ENCODE measurements around the gene GPR89A.
A peak's percentile ranks its signal among the peaks of the same experiment; 100 is the strongest.
"Not testable (repeated sequence)": the region's sequence is repeated elsewhere in the genome, so short reads cannot be mapped to it uniquely, and the experiment has no call there.

GPR89A gene

DNA sequence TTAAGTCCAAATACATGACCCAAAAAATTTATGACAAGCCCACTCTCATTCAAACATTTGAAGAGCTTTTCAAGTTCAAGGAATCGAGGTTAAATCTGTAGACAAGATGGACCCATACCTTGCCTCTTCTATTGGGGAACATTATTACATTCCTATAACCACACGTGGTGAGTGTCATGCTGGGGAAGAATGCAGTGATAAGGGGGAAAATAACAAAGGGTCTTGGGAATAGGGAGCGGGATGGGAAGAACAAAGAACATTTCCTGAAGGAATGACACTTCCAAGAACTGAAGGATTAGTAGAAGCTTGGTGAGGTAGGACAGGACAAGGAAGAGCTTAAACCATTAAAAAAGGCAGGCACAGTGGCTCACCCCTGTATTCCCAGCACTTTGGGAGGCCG lies 80.5 kb downstream of the GPR89A start:
- DNase-seq = no peak

DNA sequence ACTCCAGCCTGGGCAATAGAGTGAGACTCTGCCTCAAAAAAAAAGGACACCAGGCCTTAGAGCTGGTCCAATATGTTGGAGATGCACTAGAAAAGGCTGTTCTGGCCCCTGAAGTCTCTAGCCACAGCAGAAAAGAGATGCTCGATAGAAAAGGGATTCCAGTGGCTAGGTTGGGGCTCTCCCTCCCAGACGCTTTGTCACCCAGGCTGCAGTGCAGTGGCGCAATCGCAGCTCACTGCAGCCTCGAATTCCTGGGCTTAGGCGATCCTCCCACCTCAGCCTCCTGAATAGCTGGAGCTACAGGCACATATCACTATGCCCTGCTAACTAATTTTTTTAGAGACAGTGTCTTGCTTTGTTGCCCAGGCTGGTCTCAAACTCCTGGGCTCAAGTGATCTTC lies 81.1 kb downstream of the GPR89A start:
- no peak for DNase-seq

DNA sequence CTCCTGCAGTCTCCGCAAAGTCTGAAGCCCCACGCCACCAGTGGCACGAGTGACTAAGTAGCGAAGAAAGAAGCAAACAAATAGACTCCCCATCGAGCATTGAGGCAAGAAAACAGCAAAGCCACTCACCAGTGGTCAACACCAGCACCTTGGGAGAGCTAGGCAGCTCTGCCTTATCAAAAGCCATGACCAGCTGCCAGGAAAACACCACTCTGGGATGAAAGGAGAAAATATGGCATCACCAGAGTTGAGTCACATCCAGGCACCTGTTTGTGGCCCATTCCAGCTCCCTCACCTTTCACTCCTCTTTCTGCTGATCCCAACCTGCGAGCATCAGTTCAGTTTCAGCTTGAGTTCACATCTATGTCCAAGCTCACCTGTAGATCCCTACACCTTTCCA lies 82.1 kb downstream of the GPR89A start:
- DNase-seq = no peak

DNA sequence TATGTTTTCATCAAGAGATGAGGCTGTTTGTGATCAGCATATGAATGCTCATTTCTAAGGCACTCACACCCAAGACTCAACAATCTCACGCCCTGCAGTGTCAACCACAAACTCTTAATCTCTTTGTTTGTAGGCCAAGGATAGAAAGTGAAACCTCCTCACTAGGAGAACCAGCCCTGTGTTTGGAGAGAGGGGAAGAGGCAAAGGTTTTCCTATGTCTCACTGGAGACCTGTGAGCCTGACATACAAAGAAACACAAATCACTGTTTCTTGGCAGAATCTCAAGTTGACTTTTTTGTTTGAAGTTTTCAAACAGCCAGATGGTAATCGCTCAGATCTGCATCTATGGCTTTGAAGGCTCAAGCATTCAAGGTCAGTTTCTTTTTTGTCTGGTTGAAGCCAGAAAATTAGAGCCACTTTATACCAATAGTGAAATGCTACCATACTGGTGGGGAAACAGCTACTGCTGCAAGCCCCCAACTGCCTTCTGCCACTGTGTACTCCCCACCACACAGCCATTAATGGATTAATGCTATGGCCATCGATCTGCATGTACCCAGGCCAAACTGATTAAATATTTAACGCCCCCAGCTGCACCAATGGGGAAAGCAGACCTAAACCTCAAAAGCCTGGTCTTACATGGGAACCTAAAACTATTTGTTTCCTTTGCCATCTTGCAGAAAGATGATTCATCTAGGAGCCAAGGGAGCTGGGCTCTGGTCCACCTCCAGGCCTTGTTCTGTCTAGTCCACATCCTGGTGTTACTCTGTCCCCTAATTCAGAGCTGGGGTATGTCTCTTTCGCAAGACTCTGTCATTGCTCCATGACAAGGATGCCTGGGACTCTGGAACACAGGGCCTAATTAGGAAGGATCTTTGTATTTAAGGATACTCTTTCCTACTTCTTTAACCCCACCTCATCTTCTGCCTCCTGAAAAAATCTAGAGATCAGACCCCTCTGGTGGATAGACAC lies 83.1 kb downstream of the GPR89A start:
- peak; percentile 32 for DNase-seq

DNA sequence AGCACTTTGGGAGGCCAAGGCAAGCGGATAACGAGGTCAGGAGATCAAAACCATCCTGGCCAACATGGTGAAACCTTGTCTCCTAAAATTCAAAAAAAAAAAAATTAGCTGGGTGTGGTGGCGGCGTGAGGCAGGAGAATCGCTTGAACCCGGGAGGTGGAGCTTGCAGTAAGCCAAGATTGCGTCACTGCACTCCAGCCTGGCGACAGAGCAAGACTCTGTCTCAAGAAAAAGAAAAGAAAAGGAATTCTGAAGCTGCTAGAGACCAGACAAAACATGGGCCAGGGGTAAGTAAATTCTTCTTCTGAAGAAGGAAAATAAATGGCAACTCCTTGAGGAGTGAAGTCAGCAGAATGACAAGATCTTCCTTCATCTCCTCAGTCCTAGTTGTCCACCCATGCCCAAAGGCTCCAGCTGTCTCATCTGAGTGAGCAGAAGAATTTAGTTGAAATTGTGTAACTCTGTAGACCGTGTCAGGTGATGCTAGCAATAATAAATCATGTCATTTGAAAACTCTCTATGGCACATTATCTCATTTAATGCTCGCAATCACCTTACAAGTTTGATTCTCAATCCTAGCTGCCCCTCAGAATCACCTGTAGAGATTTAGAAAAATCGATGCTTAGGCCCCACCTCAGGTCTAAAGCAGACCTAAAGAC lies 85.1 kb downstream of the GPR89A start:
- no peak for DNase-seq

DNA sequence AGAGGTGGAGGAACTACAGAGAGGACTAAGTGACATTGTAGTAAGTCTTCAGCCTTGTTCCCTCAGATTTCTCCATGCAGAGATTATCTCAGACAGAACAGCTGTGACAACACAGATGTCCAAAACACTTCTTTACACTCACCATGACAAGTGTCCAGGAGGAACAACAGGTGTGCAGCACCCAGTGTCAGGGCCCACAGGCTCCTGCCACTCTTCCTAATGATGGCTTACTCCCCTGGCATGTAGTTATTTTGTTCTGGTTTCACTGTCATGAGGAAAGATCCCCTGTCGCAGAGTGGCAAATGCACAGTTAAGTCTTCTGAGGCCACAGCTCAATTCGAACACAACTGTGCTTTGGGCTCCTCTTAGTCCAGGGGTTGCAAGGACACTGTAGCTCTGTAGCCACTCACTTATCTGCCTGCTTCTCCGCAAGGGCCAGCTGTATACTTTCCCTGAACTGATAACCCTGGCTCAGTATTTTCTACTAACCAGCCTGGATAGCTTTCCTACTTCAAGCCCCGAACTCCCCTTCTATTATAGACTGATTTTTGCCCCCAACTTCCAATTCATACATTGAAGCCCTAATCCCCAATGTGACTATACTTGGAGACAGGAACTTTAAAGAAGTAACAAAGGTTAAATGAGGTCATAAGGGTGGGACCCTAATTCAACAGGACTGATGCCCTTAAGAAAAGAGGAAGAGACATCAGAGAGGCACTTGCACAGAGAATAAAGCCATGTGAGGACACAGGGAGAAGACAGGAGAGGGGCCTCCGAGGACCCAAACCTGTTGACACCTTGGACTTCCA lies 88.2 kb downstream of the GPR89A start:
- no peak for DNase-seq

DNA sequence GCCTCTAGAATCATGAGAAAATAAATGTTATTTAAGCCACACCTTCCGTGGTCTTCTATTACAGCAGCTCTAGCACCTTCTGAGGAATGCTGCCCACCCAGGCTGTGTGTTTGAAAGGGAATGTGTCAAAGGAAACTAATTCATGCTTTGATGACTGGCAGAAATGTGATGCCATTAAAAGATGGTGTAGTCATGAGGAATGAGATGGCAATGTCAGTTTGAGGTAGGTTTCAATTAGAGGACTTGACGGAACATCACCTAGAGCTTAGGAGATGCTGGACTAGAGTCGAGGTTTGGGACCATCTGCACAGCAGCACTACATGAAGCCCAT lies 88.8 kb downstream of the GPR89A start:
- DNase-seq = no peak

DNA sequence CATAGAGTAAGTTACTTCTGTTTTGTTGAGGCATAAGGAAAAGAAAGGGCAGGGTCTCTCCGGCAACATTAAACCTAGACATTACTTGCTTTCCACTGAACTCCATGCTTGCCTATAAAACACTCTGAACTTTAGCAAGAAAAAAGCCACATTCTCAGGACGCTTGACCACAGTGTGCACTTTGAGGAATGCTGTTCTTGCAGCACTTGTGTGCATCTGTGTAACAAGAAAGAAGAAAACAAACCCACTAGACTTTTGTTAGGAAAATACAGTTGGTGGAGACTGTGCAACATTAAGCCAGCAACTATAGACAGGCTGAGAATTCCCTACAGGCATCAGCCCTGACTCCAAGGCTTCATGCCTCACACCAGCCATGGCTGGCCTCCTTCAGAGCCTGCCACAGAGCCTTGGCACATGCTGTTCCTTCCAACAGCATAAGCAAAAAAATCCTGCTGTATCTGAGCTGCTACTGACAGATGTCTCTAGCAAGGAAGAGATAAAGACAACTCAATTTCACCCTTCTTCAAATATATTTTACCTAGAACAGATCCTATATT lies 93.6 kb downstream of the GPR89A start:
- DNase-seq = no peak

DNA sequence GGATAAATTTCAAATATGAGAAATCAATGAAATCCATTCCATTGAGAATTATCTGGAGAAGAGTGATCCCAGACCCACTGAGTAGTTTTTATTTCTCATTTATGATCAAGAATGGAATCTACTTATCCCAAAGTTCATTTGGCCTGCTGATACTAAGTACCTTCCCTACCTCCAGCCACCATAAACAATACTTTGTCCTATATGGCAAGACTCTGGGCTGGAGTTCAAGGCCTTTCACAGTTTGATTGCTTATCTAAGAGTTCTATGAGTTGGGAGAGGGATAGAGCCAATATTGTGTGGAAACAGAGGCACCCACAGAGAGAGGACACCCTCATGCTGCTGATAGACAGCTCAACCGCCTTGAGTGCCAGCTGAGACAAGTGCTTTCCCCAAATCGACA lies 94.3 kb downstream of the GPR89A start:
- DNase-seq = no peak

DNA sequence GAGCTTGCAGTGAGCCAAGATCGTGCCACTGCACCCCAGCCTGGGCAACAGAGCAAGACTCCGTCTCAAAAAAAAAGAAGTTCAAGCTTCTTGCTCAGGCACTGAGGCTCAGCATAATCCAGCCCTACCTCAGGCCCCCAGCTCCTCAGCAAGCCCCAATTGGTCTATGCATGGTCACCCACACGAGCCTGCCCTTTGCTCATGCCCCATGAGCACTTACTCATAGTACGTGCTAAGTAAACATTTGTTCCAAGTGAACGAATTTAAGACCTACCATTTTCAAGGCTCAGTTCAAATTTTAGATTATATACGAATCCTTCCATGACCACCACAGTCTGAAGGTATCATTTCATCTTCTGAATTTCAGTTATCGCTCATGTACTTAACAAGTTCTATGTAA lies 95.0 kb downstream of the GPR89A start:
- no peak for DNase-seq

DNA sequence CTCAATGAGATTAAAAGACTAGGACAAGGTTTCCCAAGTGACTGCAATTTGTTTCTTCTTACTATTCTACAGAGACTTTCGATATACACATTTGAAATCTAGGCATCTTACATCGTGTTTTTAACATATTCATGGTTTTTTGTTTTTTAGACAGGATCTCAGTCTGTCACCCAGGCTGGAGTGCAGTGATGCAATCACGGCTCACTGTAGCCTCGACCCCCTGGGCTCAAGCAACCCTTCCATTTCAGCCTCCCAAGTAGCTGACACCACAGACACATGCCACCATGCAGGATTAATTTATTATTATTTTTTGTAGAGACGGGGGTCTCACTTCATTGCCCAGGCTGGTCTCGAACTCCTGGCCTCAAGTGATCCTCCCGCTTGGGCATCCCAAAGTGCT lies 97.8 kb downstream of the GPR89A start:
- no peak for DNase-seq

DNA sequence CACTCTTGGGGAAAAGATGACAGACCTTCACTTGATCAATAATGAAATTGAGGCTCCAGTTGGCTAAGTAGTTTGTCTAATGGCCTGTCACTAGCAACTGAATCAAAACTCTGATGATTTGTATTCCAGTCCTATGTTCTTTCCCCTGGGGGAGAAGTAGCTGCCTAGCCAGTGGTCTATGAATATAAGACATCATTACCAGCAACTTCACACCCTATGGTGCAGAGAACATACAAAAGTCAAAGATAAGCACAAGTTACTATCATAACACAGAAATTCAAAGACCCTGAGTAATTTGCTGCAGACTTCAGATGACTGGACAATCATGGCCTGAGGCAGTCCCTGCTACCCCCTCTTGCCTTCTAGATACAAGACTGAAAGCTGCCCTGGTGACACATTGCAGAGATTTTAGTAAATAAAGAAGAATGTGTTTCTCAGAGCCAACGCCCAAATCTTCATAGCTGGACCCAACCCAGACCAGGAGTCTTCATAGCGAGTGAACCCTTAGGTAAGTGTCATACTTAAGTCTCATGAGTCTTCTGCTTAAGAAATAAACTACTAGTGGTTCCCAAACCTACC lies 98.4 kb downstream of the GPR89A start:
- no peak for DNase-seq

DNA sequence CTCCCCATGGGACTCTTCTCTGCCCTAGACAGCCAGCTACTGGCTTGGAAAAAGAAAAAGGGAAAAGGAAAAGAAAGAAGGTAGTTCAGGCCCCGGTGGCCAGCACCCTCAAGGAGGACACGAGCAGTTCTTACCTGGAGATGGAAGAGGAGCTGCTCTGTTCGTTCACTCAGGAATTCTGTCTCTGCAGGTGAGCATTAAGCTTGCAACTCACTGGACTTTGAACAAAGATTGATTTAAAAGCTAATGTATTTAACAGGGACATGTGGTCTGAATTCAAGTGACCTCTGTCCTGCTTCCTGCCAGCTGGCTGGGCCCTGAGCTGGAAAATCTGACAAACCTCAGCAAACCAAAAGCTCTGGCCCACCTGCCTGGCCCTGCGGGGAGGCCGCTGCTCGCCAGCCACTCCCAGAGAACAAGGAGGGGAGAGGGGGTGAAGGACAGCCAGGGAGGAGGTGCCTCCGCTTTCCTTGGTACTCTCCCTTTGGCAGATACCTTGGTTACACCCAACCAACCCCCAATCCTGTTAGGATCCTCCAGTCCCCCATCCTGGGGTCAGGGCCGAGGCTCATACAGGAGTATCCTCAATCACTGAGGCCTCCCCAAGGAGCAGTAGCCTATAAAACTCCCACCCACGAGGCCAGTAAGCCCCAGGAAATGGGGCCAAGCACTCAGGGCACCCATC lies 99.5 kb downstream of the GPR89A start, which contains the start of gene PDZK1:
TSS of gene PDZK1 (minus strand) at position 186 of the 685 bp plus-strand sequence. CDS start 19,347 bp downstream, outside the sequence.
- DNase-seq = no peak

DNA sequence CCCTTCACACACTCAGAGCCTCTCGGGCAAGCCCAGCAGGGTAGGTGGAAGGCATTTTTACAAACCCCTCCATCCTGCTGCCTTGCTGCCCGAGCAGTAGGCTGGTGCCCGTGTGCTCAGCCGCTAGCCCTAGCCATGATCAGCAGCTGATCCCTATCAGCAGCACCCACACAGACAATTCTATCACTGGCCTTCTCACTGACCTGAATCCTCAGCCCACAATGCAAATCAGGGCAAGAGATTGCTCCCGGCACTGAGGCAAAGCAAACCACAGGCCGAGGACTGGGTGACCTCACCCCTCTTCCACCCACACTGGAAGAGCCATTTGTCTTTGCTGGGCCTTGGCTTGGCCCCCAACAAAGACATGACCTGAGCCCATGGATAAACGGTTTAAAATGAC lies 100.3 kb downstream of the GPR89A start:
- DNase-seq = no peak

DNA sequence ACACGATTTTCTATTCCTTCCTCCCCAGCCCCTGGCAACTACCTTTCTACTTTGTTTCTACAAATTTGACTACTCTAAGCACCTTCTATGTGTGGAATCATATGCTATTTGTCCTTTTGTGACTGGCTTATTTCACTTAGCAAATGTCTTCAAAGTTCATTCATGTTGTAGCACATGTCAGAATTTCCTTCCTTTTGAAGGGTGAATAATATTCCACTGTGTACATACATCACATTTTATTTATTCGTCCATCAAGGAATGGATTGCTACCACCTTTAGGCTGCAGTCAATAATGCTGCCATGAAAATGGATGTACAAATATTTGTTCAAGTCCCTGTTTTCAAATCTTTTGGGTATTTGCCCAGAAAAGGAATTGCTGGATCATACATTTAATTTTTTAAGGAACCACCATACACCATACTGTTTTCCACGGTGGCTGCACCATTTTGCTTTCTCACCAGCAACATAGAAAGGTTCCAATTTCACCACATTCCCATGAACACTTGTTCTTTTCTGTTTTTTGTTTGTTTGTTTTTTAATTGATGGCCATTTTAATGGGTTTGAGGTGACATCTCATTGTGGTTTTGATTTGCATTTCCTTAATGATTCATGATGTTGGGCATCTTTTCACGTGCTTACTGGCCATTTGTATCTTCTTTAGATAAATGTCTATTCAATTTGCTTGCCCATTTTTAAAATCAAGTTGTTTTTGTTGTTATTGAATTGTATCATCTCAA lies 102.7 kb downstream of the GPR89A start:
- no peak for DNase-seq

DNA sequence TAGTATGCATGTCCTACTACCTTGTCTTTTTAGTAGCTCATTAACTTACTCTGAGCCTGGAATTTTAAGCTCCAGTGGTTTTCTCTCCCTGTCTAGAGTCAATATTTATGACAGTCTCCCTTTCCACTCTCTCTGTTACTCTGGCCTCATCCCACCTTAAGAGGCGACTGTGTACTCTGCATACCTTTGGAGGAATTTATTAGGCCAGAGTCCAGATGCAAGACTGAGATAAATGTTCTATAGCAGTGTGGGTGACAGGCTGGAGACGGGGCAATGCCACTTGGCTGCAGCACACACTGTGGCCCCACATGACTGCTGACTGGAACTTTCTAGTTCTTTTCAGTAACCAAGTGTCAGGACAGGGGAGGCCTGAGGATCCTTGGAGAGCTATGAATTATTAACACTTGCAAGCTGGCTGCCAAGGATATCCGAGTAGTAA lies 103.4 kb downstream of the GPR89A start:
- DNase-seq = no peak

DNA sequence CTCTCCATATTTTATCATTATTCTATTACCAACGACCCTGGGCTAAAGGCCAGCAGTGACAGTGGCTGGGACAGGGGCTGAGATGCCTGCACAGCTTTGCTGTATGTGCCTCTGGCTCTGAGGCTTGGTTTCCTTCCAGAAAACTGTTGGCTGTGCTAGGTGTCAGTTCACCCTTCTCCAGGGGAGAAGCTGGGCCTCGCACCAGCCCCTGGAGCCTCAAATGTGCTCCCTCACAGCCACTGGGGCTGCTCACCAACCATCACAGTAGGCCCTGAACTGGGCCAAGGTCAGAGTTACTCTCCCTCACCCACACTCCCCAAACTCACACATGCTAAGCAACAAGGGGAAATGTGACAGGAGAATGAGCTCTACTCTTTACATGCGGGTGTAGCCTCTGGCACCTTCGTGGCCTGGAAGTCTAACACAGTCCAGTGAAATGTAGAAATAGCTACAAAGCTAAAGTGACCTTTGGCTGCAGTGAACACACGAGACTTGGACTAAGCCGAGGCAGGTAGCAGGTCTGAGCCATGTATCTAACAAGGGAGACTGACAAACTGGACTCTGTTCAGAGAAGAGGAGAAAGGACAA lies 106.8 kb downstream of the GPR89A start:
- no peak for DNase-seq

DNA sequence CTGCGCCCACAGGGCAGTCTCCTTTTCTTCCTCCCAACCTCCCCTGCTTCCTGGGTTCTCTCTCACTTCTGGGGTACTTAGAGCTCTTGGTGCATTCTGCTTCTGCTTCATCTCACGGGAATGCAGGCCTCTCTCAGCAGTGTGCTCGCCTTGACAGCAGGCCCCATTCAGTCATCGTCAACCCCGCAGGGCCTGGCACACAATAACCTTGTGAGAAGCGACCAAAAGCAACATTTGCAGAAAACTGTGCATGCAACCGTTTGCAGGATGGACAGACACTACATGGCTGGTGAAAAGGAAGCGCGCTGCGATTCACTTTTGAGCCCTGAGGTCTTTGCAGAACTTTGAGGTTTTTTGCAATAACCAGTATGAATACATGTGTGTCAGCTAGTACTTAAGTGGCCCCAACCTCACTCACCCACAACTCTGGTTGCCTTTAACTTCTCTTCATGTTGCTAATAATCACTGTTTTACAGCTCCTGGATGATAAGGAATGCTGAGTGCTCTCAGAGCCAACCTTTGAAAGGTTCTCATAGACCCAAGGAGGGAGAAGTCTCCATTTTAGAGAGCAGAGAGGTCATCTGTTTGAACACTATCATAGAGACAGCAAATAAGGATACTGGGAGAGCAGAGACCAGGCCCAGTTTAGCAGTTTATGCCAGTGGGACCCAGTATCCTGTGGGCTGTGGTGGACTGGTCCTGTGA lies 109.0 kb downstream of the GPR89A start:
- DNase-seq = no peak

DNA sequence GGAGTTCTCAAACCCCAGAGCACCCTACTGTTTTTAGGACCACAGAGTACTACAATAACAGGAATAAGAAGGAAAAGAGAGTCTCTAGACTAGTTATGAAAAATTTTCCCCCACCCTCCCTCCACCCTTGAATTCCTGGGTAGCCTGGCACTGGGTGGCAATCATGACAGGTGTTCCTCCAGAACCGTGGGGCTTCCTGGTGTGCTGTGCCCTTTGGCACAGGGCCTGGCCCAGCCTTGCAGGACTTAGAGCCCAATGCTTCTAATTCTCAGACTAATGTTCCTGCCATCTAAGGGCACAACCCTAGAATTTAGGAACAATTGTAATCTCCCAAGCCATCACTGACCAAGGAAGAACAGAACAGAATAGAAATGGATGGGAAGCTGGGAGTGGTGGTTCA lies 110.0 kb downstream of the GPR89A start:
- no peak for DNase-seq

DNA sequence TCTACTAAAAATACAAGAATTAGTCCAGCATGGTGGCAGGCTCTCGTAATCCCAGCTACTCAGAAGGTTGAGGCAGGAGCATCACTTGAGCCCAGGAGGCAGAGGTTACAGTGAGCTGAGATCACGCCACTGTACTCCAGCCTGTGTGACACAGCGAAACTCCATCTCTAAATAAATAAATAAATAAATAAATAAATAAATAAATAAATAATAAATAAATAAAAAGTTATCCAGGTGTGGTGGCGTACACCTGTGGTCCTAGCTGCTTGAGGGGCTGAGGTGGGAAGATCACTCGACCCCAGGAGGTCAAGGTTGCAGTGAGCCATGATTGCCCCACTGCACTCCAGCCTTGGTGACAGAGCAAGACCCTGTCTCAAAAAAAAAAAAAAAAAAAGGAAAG lies 110.7 kb downstream of the GPR89A start:
- DNase-seq = not testable (repeated sequence)

Measured in stimulated activated CD4-positive, alpha-beta T cell treated with anti-CD3 and anti-CD28 coated beads, Interleukin-15, amount 100 ng/mL, for 24 hours (primary cell).